WTC11 (cell line): ENCODE data around the gene GRIN1.

ENCODE experiments used
- CTCF ChIP-seq: fragments of 200-600 bp; IDR thresholded peaks from 2 replicates; pipeline ENCODE4 v1.8.0; 2022; ENCODE audit warnings: antibody characterized with exemption
- MAX ChIP-seq: sonication (generic); formaldehyde crosslinking; IDR thresholded peaks from 2 replicates; pipeline ENCODE4 v1.8.0; 2022; ENCODE audit warnings: mild to moderate bottlenecking, missing genetic modification reagents
- SP1 ChIP-seq: sonication (generic); formaldehyde crosslinking; conservative IDR thresholded peaks from 2 replicates; pipeline ENCODE4 v1.8.1; 2022; ENCODE audit warnings: missing genetic modification reagents
- ZNF121 ChIP-seq: sonication (generic); formaldehyde crosslinking; IDR thresholded peaks from 2 replicates; pipeline ENCODE4 v1.8.0; 2023; ENCODE audit warnings: missing genetic modification reagents

- TF ChIP-seq CTCF (no peak), SP1 (CRISPR knock-in tag) (no peak), MAX (CRISPR knock-in tag) (no peak), ZNF121 (no peak)
Observed at GRCh38 chr9:137105814-137106661, 32.9 kb upstream of the GRIN1 start.
